ENCODE results near the gene EHMT1. TPM values are rescaled to one million over a fixed set of nuclear protein-coding genes. Genes with fewer than 3 reads are reported as not detected.

EHMT1 gene
- total RNA-seq, 1 experiment from 2014 or later: 63.9 TPM

DNA sequence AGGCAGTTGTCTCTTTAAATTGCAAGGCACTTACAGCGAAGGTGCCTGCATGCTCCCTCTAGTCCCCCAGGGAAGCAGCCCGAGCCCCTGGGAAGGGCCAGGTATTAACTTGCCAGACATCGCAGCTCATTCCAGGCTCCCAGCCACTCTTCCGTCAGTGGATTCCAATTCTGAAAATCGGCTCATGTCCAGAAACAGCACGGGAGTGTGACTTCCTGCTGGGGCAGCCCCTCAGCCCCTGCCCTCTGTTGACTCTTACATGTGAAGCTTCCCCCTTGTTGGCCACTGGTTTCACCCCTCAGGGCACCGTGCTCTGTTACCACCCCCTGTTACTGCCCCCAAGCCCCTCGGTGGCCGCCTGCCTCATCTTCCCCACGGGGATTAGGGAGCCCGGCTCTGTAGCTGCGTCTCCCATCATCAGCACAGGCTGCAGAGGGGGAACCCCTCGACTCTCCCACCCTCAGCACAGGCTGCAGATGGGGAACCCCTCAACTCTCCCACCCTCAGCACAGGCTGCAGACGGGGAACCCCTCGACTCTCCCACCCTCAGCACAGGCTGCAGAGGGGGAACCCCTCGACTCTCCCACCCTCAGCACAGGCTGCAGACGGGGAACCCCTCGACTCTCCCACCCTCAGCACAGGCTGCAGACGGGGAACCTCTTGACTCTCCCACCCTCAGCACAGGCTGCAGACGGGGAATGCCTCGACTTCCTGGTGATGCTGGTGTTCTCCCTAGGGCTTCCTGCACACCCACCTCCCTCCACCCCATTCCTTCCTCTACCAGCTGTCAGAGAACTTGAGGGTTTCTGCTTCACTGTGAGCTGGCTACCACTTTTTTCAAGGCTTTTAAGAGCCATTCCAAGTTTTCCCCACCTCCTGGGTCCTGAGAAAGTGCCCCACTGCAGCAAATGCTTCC lies 247.7 kb downstream of the EHMT1 start:
- intact Hi-C loops (cut with micrococcal nuclease; ENCODE audit: unreplicated experiment) (no loop called here), in situ Hi-C loops (cut with HindIII; ENCODE audit: low pct_unique_long_range_greater_than_20kb, low sequenced_read_pairs) (no loop called here)
- Histone ChIP-seq H3K27me3 (ENCODE audit: control insufficient read depth, insufficient read depth, low read length) (no peaks in the 10 kb centered on the region), H3K4me3 (ENCODE audit: low read depth in 2 of 2, low read length in 2 of 2) (no peak overlapping the region), H3K9me3 (ENCODE audit: control insufficient read depth, insufficient read depth, low read depth, low read length) (no peaks in the 10 kb centered on the region), H3K27ac (ENCODE audit: low read length) (no peak overlapping the region), H3K36me3 (ENCODE audit: control insufficient read depth, insufficient read depth, low read length) (no peaks in the 10 kb centered on the region), H3K4me1 (ENCODE audit: control insufficient read depth, insufficient read depth, low read length) (no peaks in the 10 kb centered on the region)
- DNase-seq (ENCODE audit: low read depth, low spot score) (no peak), ATAC-seq (no peak)
- ChIA-PET CTCF (no interaction called here), POLR2A (no interaction called here)
- no TSS peak for BruUV-seq (replicated peaks)
- TF ChIP-seq TCF7L2 (IDR thresholded peaks at IDR 0.05; ENCODE audit: low read depth, low read length) (no peak), SIN3A (IDR thresholded peaks at IDR 0.05; ENCODE audit: borderline replicate concordance, insufficient read depth, low read depth, low read length) (no peak), POLR2AphosphoS5 (IDR thresholded peaks at IDR 0.05; ENCODE audit: low read depth, low read length) (no peak)
- TF ChIP-seq, protein P1, sequence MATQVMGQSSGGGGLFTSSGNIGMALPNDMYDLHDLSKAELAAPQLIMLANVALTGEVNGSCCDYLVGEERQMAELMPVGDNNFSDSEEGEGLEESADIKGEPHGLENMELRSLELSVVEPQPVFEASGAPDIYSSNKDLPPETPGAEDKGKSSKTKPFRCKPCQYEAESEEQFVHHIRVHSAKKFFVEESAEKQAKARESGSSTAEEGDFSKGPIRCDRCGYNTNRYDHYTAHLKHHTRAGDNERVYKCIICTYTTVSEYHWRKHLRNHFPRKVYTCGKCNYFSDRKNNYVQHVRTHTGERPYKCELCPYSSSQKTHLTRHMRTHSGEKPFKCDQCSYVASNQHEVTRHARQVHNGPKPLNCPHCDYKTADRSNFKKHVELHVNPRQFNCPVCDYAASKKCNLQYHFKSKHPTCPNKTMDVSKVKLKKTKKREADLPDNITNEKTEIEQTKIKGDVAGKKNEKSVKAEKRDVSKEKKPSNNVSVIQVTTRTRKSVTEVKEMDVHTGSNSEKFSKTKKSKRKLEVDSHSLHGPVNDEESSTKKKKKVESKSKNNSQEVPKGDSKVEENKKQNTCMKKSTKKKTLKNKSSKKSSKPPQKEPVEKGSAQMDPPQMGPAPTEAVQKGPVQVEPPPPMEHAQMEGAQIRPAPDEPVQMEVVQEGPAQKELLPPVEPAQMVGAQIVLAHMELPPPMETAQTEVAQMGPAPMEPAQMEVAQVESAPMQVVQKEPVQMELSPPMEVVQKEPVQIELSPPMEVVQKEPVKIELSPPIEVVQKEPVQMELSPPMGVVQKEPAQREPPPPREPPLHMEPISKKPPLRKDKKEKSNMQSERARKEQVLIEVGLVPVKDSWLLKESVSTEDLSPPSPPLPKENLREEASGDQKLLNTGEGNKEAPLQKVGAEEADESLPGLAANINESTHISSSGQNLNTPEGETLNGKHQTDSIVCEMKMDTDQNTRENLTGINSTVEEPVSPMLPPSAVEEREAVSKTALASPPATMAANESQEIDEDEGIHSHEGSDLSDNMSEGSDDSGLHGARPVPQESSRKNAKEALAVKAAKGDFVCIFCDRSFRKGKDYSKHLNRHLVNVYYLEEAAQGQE (IDR thresholded peaks at IDR 0.05; ENCODE audit: insufficient read depth in 1 of 2, low read depth in 2 of 2, low read length in 1 of 2): no peak
- TF ChIP-seq, protein P2, sequence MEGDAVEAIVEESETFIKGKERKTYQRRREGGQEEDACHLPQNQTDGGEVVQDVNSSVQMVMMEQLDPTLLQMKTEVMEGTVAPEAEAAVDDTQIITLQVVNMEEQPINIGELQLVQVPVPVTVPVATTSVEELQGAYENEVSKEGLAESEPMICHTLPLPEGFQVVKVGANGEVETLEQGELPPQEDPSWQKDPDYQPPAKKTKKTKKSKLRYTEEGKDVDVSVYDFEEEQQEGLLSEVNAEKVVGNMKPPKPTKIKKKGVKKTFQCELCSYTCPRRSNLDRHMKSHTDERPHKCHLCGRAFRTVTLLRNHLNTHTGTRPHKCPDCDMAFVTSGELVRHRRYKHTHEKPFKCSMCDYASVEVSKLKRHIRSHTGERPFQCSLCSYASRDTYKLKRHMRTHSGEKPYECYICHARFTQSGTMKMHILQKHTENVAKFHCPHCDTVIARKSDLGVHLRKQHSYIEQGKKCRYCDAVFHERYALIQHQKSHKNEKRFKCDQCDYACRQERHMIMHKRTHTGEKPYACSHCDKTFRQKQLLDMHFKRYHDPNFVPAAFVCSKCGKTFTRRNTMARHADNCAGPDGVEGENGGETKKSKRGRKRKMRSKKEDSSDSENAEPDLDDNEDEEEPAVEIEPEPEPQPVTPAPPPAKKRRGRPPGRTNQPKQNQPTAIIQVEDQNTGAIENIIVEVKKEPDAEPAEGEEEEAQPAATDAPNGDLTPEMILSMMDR (IDR thresholded peaks at IDR 0.05): no peak

DNA sequence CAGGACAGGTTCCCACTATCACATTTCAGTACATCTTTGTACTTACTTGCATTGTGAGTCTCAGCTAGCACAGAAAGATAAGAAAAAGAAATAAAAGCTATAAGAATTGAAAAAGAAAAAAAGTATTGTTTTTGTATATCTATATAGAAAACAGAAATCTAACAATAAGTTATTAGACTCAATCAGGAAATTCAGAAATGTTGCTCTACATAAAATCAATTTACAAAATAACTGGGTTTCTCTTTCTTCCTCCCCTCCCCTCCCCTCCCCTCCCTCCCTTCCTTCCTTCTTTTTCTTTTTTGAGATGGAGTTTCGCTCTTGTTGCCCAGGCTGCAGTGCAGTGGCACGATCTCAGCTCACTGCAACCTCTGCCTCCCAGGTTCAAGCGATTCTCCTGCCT lies 251.6 kb downstream of the EHMT1 start:
- CTCF ChIA-PET: no interaction called here
- no peaks in the 10 kb centered on the region for H3K27me3 ChIP-seq (ENCODE audit: control insufficient read depth, insufficient read depth, low read length)
- H3K4me3 ChIP-seq (ENCODE audit: low read depth in 2 of 2, low read length in 2 of 2): no peak overlapping the region
- no peaks in the 10 kb centered on the region for H3K4me1 ChIP-seq (ENCODE audit: control insufficient read depth, insufficient read depth, low read length)
- DNase-seq (ENCODE audit: low read depth, low spot score) (no peak), ATAC-seq (no peak)
- TF ChIP-seq TCF7L2 (IDR thresholded peaks at IDR 0.05; ENCODE audit: low read depth, low read length): no peak
- no peak for TF ChIP-seq SIN3A (IDR thresholded peaks at IDR 0.05; ENCODE audit: borderline replicate concordance, insufficient read depth, low read depth, low read length)
- TF ChIP-seq, protein P2 (IDR thresholded peaks at IDR 0.05): no peak
- TF ChIP-seq, protein P1 (IDR thresholded peaks at IDR 0.05; ENCODE audit: insufficient read depth in 1 of 2, low read depth in 2 of 2, low read length in 1 of 2): no peak
- no peak for TF ChIP-seq POLR2AphosphoS5 (IDR thresholded peaks at IDR 0.05; ENCODE audit: low read depth, low read length)
- intact Hi-C loops (cut with micrococcal nuclease; ENCODE audit: unreplicated experiment): no loop called here
- POLR2A ChIA-PET: no interaction called here
- BruUV-seq (replicated peaks): no TSS peak
- H3K36me3 ChIP-seq (ENCODE audit: control insufficient read depth, insufficient read depth, low read length): no peaks in the 10 kb centered on the region
- H3K9me3 ChIP-seq (ENCODE audit: control insufficient read depth, insufficient read depth, low read depth, low read length): no peaks in the 10 kb centered on the region
- H3K27ac ChIP-seq (ENCODE audit: low read length): no peak overlapping the region
- in situ Hi-C loops (cut with HindIII; ENCODE audit: low pct_unique_long_range_greater_than_20kb, low sequenced_read_pairs): no loop called here

Data from Panc1 (cell line).